ENCODE data around the gene DHRSX. TPM values are rescaled to one million over a fixed set of nuclear protein-coding genes. Genes with fewer than 3 reads are reported as not detected.

Gene DHRSX
- total RNA-seq, 1 donor from 2014 or later, result 25.1 TPM

GRCh38 chrX:2286731-2287130 is 214.0 kb downstream of the DHRSX start:
- no peaks in the 10 kb centered on the region for H3K4me1 Mint-ChIP-seq
- H3K36me3 Mint-ChIP-seq (ENCODE audit: low read depth), result peaks cover 45% of the 10 kb centered on the region
- H3K27ac Mint-ChIP-seq (ENCODE audit: unreplicated experiment), result no peak overlapping the region
- no peak overlapping the region for H3K4me3 Mint-ChIP-seq
- TF ChIP-seq CTCF (conservative IDR thresholded peaks at IDR 0.05), result no peak
- H3K9me3 Mint-ChIP-seq, result peaks cover 24% of the 10 kb centered on the region
- DNase-seq (ENCODE audit: low read depth, low spot score), result no peak
- H3K27me3 Mint-ChIP-seq (ENCODE audit: low read depth), result peaks cover 16% of the 10 kb centered on the region

GRCh38 chrX:2284601-2285000 is 216.2 kb downstream of the DHRSX start:
- TF ChIP-seq CTCF (conservative IDR thresholded peaks at IDR 0.05), result no peak
- Mint-ChIP-seq H3K27ac (ENCODE audit: unreplicated experiment) (no peak overlapping the region), H3K36me3 (ENCODE audit: low read depth) (peaks cover 42% of the 10 kb centered on the region), H3K4me1 (no peaks in the 10 kb centered on the region), H3K4me3 (no peak overlapping the region), H3K27me3 (ENCODE audit: low read depth) (peaks cover 16% of the 10 kb centered on the region), H3K9me3 (peaks cover 24% of the 10 kb centered on the region)
- DNase-seq (ENCODE audit: low read depth, low spot score), result no peak

- no peak for TF ChIP-seq CTCF (conservative IDR thresholded peaks at IDR 0.05)
- Mint-ChIP-seq H3K27ac (ENCODE audit: unreplicated experiment) (no peak overlapping the region), H3K4me3 (no peak overlapping the region), H3K27me3 (ENCODE audit: low read depth) (peaks cover 16% of the 10 kb centered on the region), H3K4me1 (no peaks in the 10 kb centered on the region), H3K9me3 (peaks cover 24% of the 10 kb centered on the region), H3K36me3 (ENCODE audit: low read depth) (peaks cover 39% of the 10 kb centered on the region)
- no peak for DNase-seq (ENCODE audit: low read depth, low spot score)
These were observed 216.6 kb downstream of the DHRSX start for GRCh38 chrX:2284133-2284532.

GRCh38 chrX:2283111-2283859 is 217.5 kb downstream of the DHRSX start:
- peaks cover 16% of the 10 kb centered on the region for H3K27me3 Mint-ChIP-seq (ENCODE audit: low read depth)
- H3K4me1 Mint-ChIP-seq, result no peaks in the 10 kb centered on the region
- no peak overlapping the region for H3K27ac Mint-ChIP-seq (ENCODE audit: unreplicated experiment)
- no peak for TF ChIP-seq CTCF (conservative IDR thresholded peaks at IDR 0.05)
- peaks cover 24% of the 10 kb centered on the region for H3K9me3 Mint-ChIP-seq
- no peak overlapping the region for H3K4me3 Mint-ChIP-seq
- no peak for DNase-seq (ENCODE audit: low read depth, low spot score)
- H3K36me3 Mint-ChIP-seq (ENCODE audit: low read depth), result peaks cover 34% of the 10 kb centered on the region

- TF ChIP-seq CTCF (conservative IDR thresholded peaks at IDR 0.05), result no peak
- Mint-ChIP-seq H3K27me3 (ENCODE audit: low read depth) (peaks cover 16% of the 10 kb centered on the region), H3K36me3 (ENCODE audit: low read depth) (peaks cover 34% of the 10 kb centered on the region), H3K9me3 (peaks cover 24% of the 10 kb centered on the region), H3K27ac (ENCODE audit: unreplicated experiment) (no peak overlapping the region), H3K4me3 (no peak overlapping the region), H3K4me1 (no peaks in the 10 kb centered on the region)
- DNase-seq (ENCODE audit: low read depth, low spot score), result no peak
These were observed 218.2 kb downstream of the DHRSX start for GRCh38 chrX:2282490-2283090.

All from neural crest cell (in vitro differentiated cells).